ACHN (cell line): ENCODE data around the gene EFR3B.
"Not testable (repeated sequence)": the region's sequence is repeated elsewhere in the genome, so short reads cannot be mapped to it uniquely, and the experiment has no call there.

Experiments
- DNase-seq: peaks from one replicate; pipeline ENCODE4 v3.0.0-alpha.2; 2015
- in situ Hi-C: cut with HindIII; loops from 2 replicates; pipeline ENCODE4 v1.10.0; 2017; ENCODE audit warnings: low sequenced_read_pairs, low pct_ligation_motif_present, low pct_unique_long_range_greater_than_20kb

The EFR3B gene

GRCh38 chr2:25125189-25125588 is 83.3 kb downstream of the EFR3B start:
- in situ Hi-C loops = no loop called here
- DNase-seq = no peak

GRCh38 chr2:25125976-25126375 is 84.1 kb downstream of the EFR3B start:
- DNase-seq = no peak
- in situ Hi-C loops = no loop called here

GRCh38 chr2:25127071-25127470 is 85.2 kb downstream of the EFR3B start:
- DNase-seq, in situ Hi-C loops: not testable (repeated sequence)

- no peak for DNase-seq
- in situ Hi-C loops = no loop called here
Measured at GRCh38 chr2:25127646-25128045, 85.8 kb downstream of the EFR3B start.

GRCh38 chr2:25129901-25130520 is 88.1 kb downstream of the EFR3B start:
- in situ Hi-C loops = no loop called here
- no peak for DNase-seq

GRCh38 chr2:25131253-25131566 is 89.3 kb downstream of the EFR3B start:
- in situ Hi-C loops = no loop called here
- DNase-seq = no peak

- no peak for DNase-seq
- in situ Hi-C loops = no loop called here
Measured at GRCh38 chr2:25131567-25132298, 89.9 kb downstream of the EFR3B start.

GRCh38 chr2:25132299-25132635 is 90.4 kb downstream of the EFR3B start:
- in situ Hi-C loops = no loop called here
- DNase-seq = no peak

- in situ Hi-C loops = no loop called here
- DNase-seq = no peak
Measured at GRCh38 chr2:25132693-25133092, 90.8 kb downstream of the EFR3B start.

GRCh38 chr2:25140535-25140934 is 98.7 kb downstream of the EFR3B start:
- DNase-seq, in situ Hi-C loops: not testable (repeated sequence)

- in situ Hi-C loops = no loop called here
- DNase-seq = no peak
Measured at GRCh38 chr2:25141120-25141519, 99.2 kb downstream of the EFR3B start.

GRCh38 chr2:25145803-25146202 is 103.9 kb downstream of the EFR3B start:
- in situ Hi-C loops = no loop called here
- no peak for DNase-seq

GRCh38 chr2:25146896-25147295 is 105.0 kb downstream of the EFR3B start:
- in situ Hi-C loops = no loop called here
- DNase-seq = no peak

- no peak for DNase-seq
- in situ Hi-C loops = loop anchor here (25.0 kb wide), 1 partner anchor 162 kb away; no protein-coding TSS in a partner anchor
Measured at GRCh38 chr2:25149646-25150045, 107.8 kb downstream of the EFR3B start.

- in situ Hi-C loops = loop anchor here (25.0 kb wide), 1 partner anchor 164 kb away; no protein-coding TSS in a partner anchor
- not testable (repeated sequence) for DNase-seq
Measured at GRCh38 chr2:25150993-25151392, 109.1 kb downstream of the EFR3B start.

GRCh38 chr2:25151718-25152117 is 109.8 kb downstream of the EFR3B start:
- no peak for DNase-seq
- in situ Hi-C loops = loop anchor here (25.0 kb wide), 1 partner anchor 164 kb away; no protein-coding TSS in a partner anchor

GRCh38 chr2:25155401-25155800 is 113.5 kb downstream of the EFR3B start:
- DNase-seq = no peak
- in situ Hi-C loops = loop anchor here (25.0 kb wide), 1 partner anchor 168 kb away; no protein-coding TSS in a partner anchor

- in situ Hi-C loops = loop anchor here (25.0 kb wide), 1 partner anchor 171 kb away; no protein-coding TSS in a partner anchor
- no peak for DNase-seq
Measured at GRCh38 chr2:25158096-25158852, 116.4 kb downstream of the EFR3B start.

GRCh38 chr2:25159949-25160348 is 118.1 kb downstream of the EFR3B start:
- no peak for DNase-seq

More at GRCh38 chr2:25159949-25160348, 118.1 kb downstream of the EFR3B start:
- in situ Hi-C loops = loop anchor here (25.0 kb wide), 1 partner anchor 173 kb away; no protein-coding TSS in a partner anchor
